Activated naive CD8-positive, alpha-beta T cell treated with anti-CD3 and anti-CD28 coated beads, Interleukin-2, amount 10 ng/mL, durations not matched to agents 7 days and 5 days (primary cell): ENCODE data around the gene C1QB. TPM values are rescaled to one million over a fixed set of nuclear protein-coding genes. Genes with fewer than 3 reads are reported as not detected.

Experiments
- ATAC-seq: fragments of 150-1000 bp; cut with Tn5 transposase; one replicate; pipeline ENCODE4 v1.10.0; 2021; ENCODE audit warnings: low read depth, moderate library complexity
- POLR2A ChIA-PET: fragments of 350-600 bp; sonication (Branson Sonifier 250); formaldehyde crosslinking; loops from one replicate; lab custom pipeline; 2021; ENCODE audit warnings: antibody characterized with exemption; lab: Charles Lee
- DNase-seq: peaks from one replicate; pipeline ENCODE4 v3.0.0; 2021
- H3K27ac Mint-ChIP-seq: one replicate; pipeline ENCODE4 v1.8.0; 2022; ENCODE audit warnings: mild to moderate bottlenecking, mixed read lengths
- H3K27me3 Mint-ChIP-seq: one replicate; pipeline ENCODE4 v1.8.0; 2022; ENCODE audit warnings: mild to moderate bottlenecking, moderate library complexity, mixed read lengths
- H3K36me3 Mint-ChIP-seq: one replicate; pipeline ENCODE4 v1.8.0; 2021; ENCODE audit warnings: mild to moderate bottlenecking, mixed read lengths
- H3K4me1 Mint-ChIP-seq: one replicate; pipeline ENCODE4 v1.8.0; 2021; ENCODE audit warnings: mixed read lengths
- H3K4me3 Mint-ChIP-seq: one replicate; pipeline ENCODE4 v1.8.0; 2022; ENCODE audit warnings: mild to moderate bottlenecking, moderate library complexity, mixed read lengths
- H3K9me3 Mint-ChIP-seq: one replicate; pipeline ENCODE4 v1.8.0; 2021; ENCODE audit warnings: mixed read lengths
- total RNA-seq, 2 experiments: library from RNA; stranded (reverse); gene quantifications; one replicate each; pipeline ENCODE4 v1.2.3, GENCODE V29; 2021

C1QB gene
- total RNA-seq, 2 experiments from 2014 or later, result 0.50 to 0.79 TPM

- Mint-ChIP-seq H3K9me3 (no peaks in the 10 kb centered on the region), H3K4me1 (no peaks in the 10 kb centered on the region), H3K27ac (no peak overlapping the region), H3K36me3 (no peaks in the 10 kb centered on the region), H3K4me3 (no peak overlapping the region), H3K27me3 (no peaks in the 10 kb centered on the region)
- ATAC-seq (no peak), DNase-seq (no peak)
- POLR2A ChIA-PET, result no interaction called here
These were observed 13.8 kb upstream of the C1QB start for GRCh38 chr1:22639286-22639685.

- POLR2A ChIA-PET, result no interaction called here
- no peak overlapping the region for H3K4me3 Mint-ChIP-seq
- no peaks in the 10 kb centered on the region for H3K27me3 Mint-ChIP-seq
- no peak overlapping the region for H3K27ac Mint-ChIP-seq
- peaks cover 1% of the 10 kb centered on the region for H3K4me1 Mint-ChIP-seq
- ATAC-seq (no peak), DNase-seq (no peak)
- H3K9me3 Mint-ChIP-seq, result no peaks in the 10 kb centered on the region
- H3K36me3 Mint-ChIP-seq, result no peaks in the 10 kb centered on the region
These were observed 11.8 kb upstream of the C1QB start for GRCh38 chr1:22641247-22641646.

- POLR2A ChIA-PET, result no interaction called here
- H3K27me3 Mint-ChIP-seq, result no peaks in the 10 kb centered on the region
- no peaks in the 10 kb centered on the region for H3K9me3 Mint-ChIP-seq
- H3K27ac Mint-ChIP-seq, result no peak overlapping the region
- DNase-seq (peak; percentile 80), ATAC-seq (peak; percentile 70)
- H3K36me3 Mint-ChIP-seq, result no peaks in the 10 kb centered on the region
- H3K4me1 Mint-ChIP-seq, result peaks cover 1% of the 10 kb centered on the region
- no peak overlapping the region for H3K4me3 Mint-ChIP-seq
These were observed 11.0 kb upstream of the C1QB start for GRCh38 chr1:22641906-22642636.

GRCh38 chr1:22643381-22643780 lies 9.7 kb upstream of the C1QB start, which contains the start of gene C1QC:
TSS of gene C1QC (plus strand) at chr1:22643633. CDS start at chr1:22644024, 391 bp downstream.
- H3K4me3 Mint-ChIP-seq, result no peak within 1 kb of the TSS
- H3K27ac Mint-ChIP-seq, result no peak within 1 kb of the TSS
- peaks cover 1% of the 10 kb centered on the region for H3K4me1 Mint-ChIP-seq
- H3K27me3 Mint-ChIP-seq, result no peaks in the 10 kb centered on the region
- no peaks in the 10 kb centered on the region for H3K9me3 Mint-ChIP-seq
- POLR2A ChIA-PET, result no interaction called here
- ATAC-seq (no peak), DNase-seq (no peak)
- no peaks in the 10 kb centered on the region for H3K36me3 Mint-ChIP-seq

GRCh38 chr1:22643928-22644327 lies 9.1 kb upstream of the C1QB start:
- H3K27me3 Mint-ChIP-seq, result no peaks in the 10 kb centered on the region
- POLR2A ChIA-PET, result interaction anchor here (0.5 kb wide), 1 partner anchor 64 kb away, joined by 3 read pairs; no protein-coding TSS in a partner anchor
- H3K9me3 Mint-ChIP-seq, result no peaks in the 10 kb centered on the region
- no peaks in the 10 kb centered on the region for H3K36me3 Mint-ChIP-seq
- no peak overlapping the region for H3K4me3 Mint-ChIP-seq
- no peak for DNase-seq
- no peak overlapping the region for H3K27ac Mint-ChIP-seq
- ATAC-seq, result no peak
- H3K4me1 Mint-ChIP-seq, result peaks cover 1% of the 10 kb centered on the region

- ATAC-seq (no peak), DNase-seq (no peak)
- H3K9me3 Mint-ChIP-seq, result no peaks in the 10 kb centered on the region
- H3K36me3 Mint-ChIP-seq, result no peaks in the 10 kb centered on the region
- H3K27ac Mint-ChIP-seq, result no peak overlapping the region
- H3K4me3 Mint-ChIP-seq, result no peak overlapping the region
- POLR2A ChIA-PET, result no interaction called here
- peaks cover 1% of the 10 kb centered on the region for H3K4me1 Mint-ChIP-seq
- H3K27me3 Mint-ChIP-seq, result no peaks in the 10 kb centered on the region
These were observed 7.1 kb upstream of the C1QB start for GRCh38 chr1:22645931-22646330.

- H3K9me3 Mint-ChIP-seq, result no peaks in the 10 kb centered on the region
- no peak overlapping the region for H3K4me3 Mint-ChIP-seq
- H3K27me3 Mint-ChIP-seq, result no peaks in the 10 kb centered on the region
- DNase-seq, result no peak
- H3K4me1 Mint-ChIP-seq, result peaks cover 1% of the 10 kb centered on the region
- no peak overlapping the region for H3K27ac Mint-ChIP-seq
- POLR2A ChIA-PET, result no interaction called here
- H3K36me3 Mint-ChIP-seq, result no peaks in the 10 kb centered on the region
- ATAC-seq, result no peak
These were observed 6.7 kb upstream of the C1QB start for GRCh38 chr1:22646384-22646783.

- H3K4me1 Mint-ChIP-seq, result peaks cover 1% of the 10 kb centered on the region
- H3K9me3 Mint-ChIP-seq, result no peaks in the 10 kb centered on the region
- ATAC-seq, result no peak
- peaks cover 4% of the 10 kb centered on the region for H3K27me3 Mint-ChIP-seq
- POLR2A ChIA-PET, result no interaction called here
- no peak overlapping the region for H3K27ac Mint-ChIP-seq
- no peak overlapping the region for H3K4me3 Mint-ChIP-seq
- H3K36me3 Mint-ChIP-seq, result no peaks in the 10 kb centered on the region
- DNase-seq, result no peak
These were observed 2.8 kb upstream of the C1QB start for GRCh38 chr1:22650089-22650693.

GRCh38 chr1:22651941-22652856 lies 837 bp upstream of the C1QB start:
- DNase-seq, result no peak
- Mint-ChIP-seq H3K27ac (no peak overlapping the region), H3K9me3 (no peaks in the 10 kb centered on the region), H3K4me3 (no peak overlapping the region), H3K27me3 (peaks cover 4% of the 10 kb centered on the region), H3K36me3 (no peaks in the 10 kb centered on the region), H3K4me1 (no peaks in the 10 kb centered on the region)
- POLR2A ChIA-PET, result no interaction called here
- no peak for ATAC-seq

GRCh38 chr1:22654692-22655091 lies 1.7 kb downstream of the C1QB start:
- Mint-ChIP-seq H3K36me3 (no peaks in the 10 kb centered on the region), H3K27ac (no peak overlapping the region), H3K4me1 (no peaks in the 10 kb centered on the region), H3K9me3 (no peaks in the 10 kb centered on the region), H3K27me3 (peaks cover 4% of the 10 kb centered on the region), H3K4me3 (no peak overlapping the region)
- POLR2A ChIA-PET, result no interaction called here
- DNase-seq (no peak), ATAC-seq (no peak)

- no peak for ATAC-seq
- H3K36me3 Mint-ChIP-seq, result no peaks in the 10 kb centered on the region
- H3K9me3 Mint-ChIP-seq, result no peaks in the 10 kb centered on the region
- no peak for DNase-seq
- no peak overlapping the region for H3K27ac Mint-ChIP-seq
- H3K4me1 Mint-ChIP-seq, result no peaks in the 10 kb centered on the region
- H3K4me3 Mint-ChIP-seq, result no peak overlapping the region
- POLR2A ChIA-PET, result no interaction called here
- H3K27me3 Mint-ChIP-seq, result peaks cover 5% of the 10 kb centered on the region
These were observed 5.5 kb downstream of the C1QB start for GRCh38 chr1:22658385-22659163.

- H3K27me3 Mint-ChIP-seq, result peaks cover 2% of the 10 kb centered on the region
- no peak overlapping the region for H3K27ac Mint-ChIP-seq
- POLR2A ChIA-PET, result no interaction called here
- no peak overlapping the region for H3K4me3 Mint-ChIP-seq
- H3K9me3 Mint-ChIP-seq, result no peaks in the 10 kb centered on the region
- no peaks in the 10 kb centered on the region for H3K4me1 Mint-ChIP-seq
- ATAC-seq (no peak), DNase-seq (no peak)
- no peaks in the 10 kb centered on the region for H3K36me3 Mint-ChIP-seq
These were observed 7.7 kb downstream of the C1QB start for GRCh38 chr1:22660716-22661241.

GRCh38 chr1:22661880-22662279 lies 8.8 kb downstream of the C1QB start:
- H3K36me3 Mint-ChIP-seq, result no peaks in the 10 kb centered on the region
- no peaks in the 10 kb centered on the region for H3K4me1 Mint-ChIP-seq
- no peak for ATAC-seq
- H3K4me3 Mint-ChIP-seq, result no peak overlapping the region
- no peaks in the 10 kb centered on the region for H3K9me3 Mint-ChIP-seq
- no peak for DNase-seq
- POLR2A ChIA-PET, result no interaction called here
- H3K27me3 Mint-ChIP-seq, result peaks cover 2% of the 10 kb centered on the region
- H3K27ac Mint-ChIP-seq, result no peak overlapping the region
